Stomach (tissue), 9 donors: ENCODE results near the gene IL1RAPL2. TPM values are rescaled to one million over a fixed set of nuclear protein-coding genes. Genes with fewer than 3 reads are reported as not detected.

Experiments
- DNase-seq, 2 donors: peaks; one replicate each; pipeline versions ENCODE4 v3.0.0 to v3.0.0-alpha.2; 2013 to 2019
- H3K27ac ChIP-seq, 5 donors: fragments of 200-600 bp in 4 of 5; sonication (generic) in 4 of 5; one replicate each; pipeline ENCODE4 v1.5.1; 2013 to 2019; ENCODE audit warnings: mild to moderate bottlenecking in 1 of 5, moderate library complexity in 1 of 5
- H3K27me3 ChIP-seq, 3 donors: fragments of 200-600 bp; sonication (generic); one replicate each; pipeline ENCODE4 v1.5.1; 2017 to 2019; ENCODE audit warnings: mixed run types in 1 of 3
- H3K36me3 ChIP-seq, 4 donors: fragments of 200-600 bp; sonication (generic); 1 replicate in 3 of 4; 2 replicates in 1 of 4; pipeline ENCODE4 v1.5.1; 2016 to 2019
- H3K4me1 ChIP-seq, 4 donors: fragments of 200-600 bp; sonication (generic); one replicate each; pipeline ENCODE4 v1.5.1; 2016 to 2019
- H3K4me3 ChIP-seq, 4 donors: fragments of 200-600 bp; sonication (generic) in 3 of 4; one replicate each; pipeline ENCODE4 v1.5.1; 2016 to 2019; ENCODE audit warnings: mild to moderate bottlenecking in 1 of 4
- H3K9me3 ChIP-seq, 4 donors: fragments of 200-600 bp; sonication (generic); one replicate each; pipeline ENCODE4 v1.5.1; 2016 to 2019
- CTCF ChIP-seq, 7 experiments: fragments of 450-650 bp in 4 of 7; fragments of 200-600 bp in 3 of 7; sonication (generic) in 3 of 7; IDR thresholded peaks; one replicate each; pipeline ENCODE4 v1.5.1; 2016 to 2019; ENCODE audit warnings: antibody characterized with exemption in 7 of 7, control low read depth in 2 of 7, mild to moderate bottlenecking in 1 of 7
- EP300 ChIP-seq: sonication (generic); formaldehyde crosslinking; IDR thresholded peaks from one replicate; pipeline ENCODE4 v1.6.1; 2017; ENCODE audit warnings: antibody characterized with exemption
- POLR2A ChIP-seq, 4 donors: fragments of 450-650 bp; IDR thresholded peaks; one replicate each; pipeline ENCODE4 v1.6.1; 2016; ENCODE audit warnings: antibody characterized with exemption in 4 of 4, control low read depth in 2 of 4, mild to moderate bottlenecking in 1 of 4, moderate library complexity in 1 of 4
- POLR2AphosphoS5 ChIP-seq, 3 donors: sonication (generic); formaldehyde crosslinking; IDR thresholded peaks; one replicate each; pipeline ENCODE4 v1.6.1; 2016; ENCODE audit warnings: antibody characterized with exemption in 3 of 3
- WGBS, 5 donors: extraction: QIAGEN DNeasy Blood & Tissue Kit in 3 of 5; methylation state at CpG; one replicate each; pipeline versions ENCODE4 v1.1.5 to v1.1.7; 2013 to 2018; 5-methylcytosine and 5-hydroxymethylcytosine counted together
- intact Hi-C: fragments of 100-400 bp; cut with DNase I; formaldehyde crosslinking; loops from one replicate; pipeline ENCODE4 v1.15.1; 2023; ENCODE audit warnings: low total_unique reads
- polyA plus RNA-seq, 3 donors: library from polyadenylated mRNA; stranded (reverse); fragments of 200-250 nt; gene quantifications; one replicate each; pipeline ENCODE4 v1.2.3, GENCODE V29; 2013
- total RNA-seq, 5 donors: library from RNA; depleted of rRNA; stranded (reverse); fragments of >200 nt; gene quantifications; one replicate each; pipeline versions ENCODE4 v1.1.0 to v1.2.3, GENCODE V29; 2014 to 2016
- donor health status: healthy with polysubstance abuse.
- donor health status: Bipolar disorder and iron deficiency.
- donor health status: healthy.

Gene IL1RAPL2
- total and polyA plus RNA-seq, 8 donors = 1.1 TPM; not detected in 7

DNA sequence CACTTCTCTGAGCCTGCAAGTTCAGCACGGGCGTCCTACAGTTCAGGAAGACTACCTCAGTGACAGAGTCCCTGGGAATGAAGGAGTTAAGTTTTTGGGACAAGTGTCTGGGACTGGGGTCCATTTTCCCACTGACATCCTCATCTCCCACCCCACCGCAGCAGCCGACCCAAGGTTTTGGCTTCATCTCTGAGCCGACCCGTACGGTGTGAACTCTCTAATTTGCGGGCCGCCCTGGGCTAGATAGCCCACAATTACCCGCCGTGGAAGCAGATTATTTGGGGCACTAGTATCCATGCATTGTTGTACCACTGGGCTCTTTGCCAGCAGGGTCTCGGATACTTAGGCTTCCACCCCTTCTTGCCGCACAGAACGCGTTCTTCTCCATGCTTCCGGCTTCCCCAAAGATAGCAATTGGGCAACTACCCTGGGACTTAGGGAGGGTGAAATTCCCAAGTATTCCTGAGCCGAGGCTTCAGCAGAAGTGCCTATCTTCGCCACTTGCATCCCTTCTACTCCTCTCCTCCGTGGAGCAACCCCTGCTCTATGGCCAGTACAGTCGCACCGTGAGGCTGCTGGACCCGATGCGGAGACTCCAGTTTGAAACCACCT is 2.4 kb downstream of the IL1RAPL2 start:
- WGBS, 5 donors = 5 to 48% (median 8%) methylated on average over 13 to 23 of the region's 23 CpGs
- H3K27me3 ChIP-seq = peaks cover 3 to 53% (median 47%) of the 10 kb centered on the region in 3 donors
- H3K9me3 ChIP-seq = no peaks in the 10 kb centered on the region
- peaks cover 0 to 27% (median 17%) of the 10 kb centered on the region in 4 donors for H3K4me1 ChIP-seq
- no peaks in the 10 kb centered on the region for H3K36me3 ChIP-seq
- intact Hi-C loops = no loop called here
- no peak for DNase-seq
- H3K27ac ChIP-seq = no peak overlapping the region
- H3K4me3 ChIP-seq = no peak overlapping the region
- TF ChIP-seq POLR2A (IDR thresholded peaks at IDR 0.05) (no peak), EP300 (no peak), CTCF (IDR thresholded peaks at IDR 0.05) (no peak), POLR2AphosphoS5 (IDR thresholded peaks at IDR 0.05) (no peak)

GRCh38 chrX:104618106-104618895 is 52.3 kb downstream of the IL1RAPL2 start:
- peaks cover 0 to 5% (median 0%) of the 10 kb centered on the region in 3 donors for H3K27me3 ChIP-seq
- intact Hi-C loops = no loop called here
- DNase-seq = no peak
- no peaks in the 10 kb centered on the region for H3K36me3 ChIP-seq
- H3K4me1 ChIP-seq = no peaks in the 10 kb centered on the region
- no peak overlapping the region for H3K27ac ChIP-seq
- no peak overlapping the region for H3K4me3 ChIP-seq
- no peaks in the 10 kb centered on the region for H3K9me3 ChIP-seq
- WGBS, 5 donors = 62 to 79% (median 78%) methylated on average over 1 to 2 of the region's 2 CpGs
- TF ChIP-seq CTCF (IDR thresholded peaks at IDR 0.05) (no peak), POLR2AphosphoS5 (IDR thresholded peaks at IDR 0.05) (no peak), POLR2A (IDR thresholded peaks at IDR 0.05) (no peak), EP300 (no peak)

GRCh38 chrX:104621781-104622180 is 55.8 kb downstream of the IL1RAPL2 start:
- Histone ChIP-seq H3K9me3 (no peaks in the 10 kb centered on the region), H3K4me1 (no peaks in the 10 kb centered on the region), H3K36me3 (no peaks in the 10 kb centered on the region), H3K27ac (no peak overlapping the region), H3K4me3 (no peak overlapping the region), H3K27me3 (peaks cover 0 to 5% (median 0%) of the 10 kb centered on the region in 3 donors)
- TF ChIP-seq POLR2A (IDR thresholded peaks at IDR 0.05) (no peak), EP300 (no peak)
- intact Hi-C loops = no loop called here
- WGBS, 5 donors = 57 to 74% (median 69%) methylated on average over 1 of the region's 1 CpG
- no peak for DNase-seq

- H3K4me3 ChIP-seq = no peak overlapping the region
- no peak for DNase-seq
- WGBS, 5 donors = 73 to 93% (median 82%) methylated on average over 4 of the region's 4 CpGs
- H3K9me3 ChIP-seq = peaks cover 0 to 27% (median 11%) of the 10 kb centered on the region in 4 donors
- intact Hi-C loops = no loop called here
- no peak overlapping the region for H3K27ac ChIP-seq
- H3K4me1 ChIP-seq = no peaks in the 10 kb centered on the region
- no peaks in the 10 kb centered on the region for H3K36me3 ChIP-seq
- TF ChIP-seq POLR2A (IDR thresholded peaks at IDR 0.05) = no peak
- TF ChIP-seq CTCF (IDR thresholded peaks at IDR 0.05) = no peak
- no peak for TF ChIP-seq EP300
- TF ChIP-seq POLR2AphosphoS5 (IDR thresholded peaks at IDR 0.05) = no peak
- H3K27me3 ChIP-seq = no peaks in the 10 kb centered on the region
These were observed 75.2 kb downstream of the IL1RAPL2 start for GRCh38 chrX:104641176-104641575.
